Measurements from ENCODE around the gene HYI.

Gene HYI

DNA sequence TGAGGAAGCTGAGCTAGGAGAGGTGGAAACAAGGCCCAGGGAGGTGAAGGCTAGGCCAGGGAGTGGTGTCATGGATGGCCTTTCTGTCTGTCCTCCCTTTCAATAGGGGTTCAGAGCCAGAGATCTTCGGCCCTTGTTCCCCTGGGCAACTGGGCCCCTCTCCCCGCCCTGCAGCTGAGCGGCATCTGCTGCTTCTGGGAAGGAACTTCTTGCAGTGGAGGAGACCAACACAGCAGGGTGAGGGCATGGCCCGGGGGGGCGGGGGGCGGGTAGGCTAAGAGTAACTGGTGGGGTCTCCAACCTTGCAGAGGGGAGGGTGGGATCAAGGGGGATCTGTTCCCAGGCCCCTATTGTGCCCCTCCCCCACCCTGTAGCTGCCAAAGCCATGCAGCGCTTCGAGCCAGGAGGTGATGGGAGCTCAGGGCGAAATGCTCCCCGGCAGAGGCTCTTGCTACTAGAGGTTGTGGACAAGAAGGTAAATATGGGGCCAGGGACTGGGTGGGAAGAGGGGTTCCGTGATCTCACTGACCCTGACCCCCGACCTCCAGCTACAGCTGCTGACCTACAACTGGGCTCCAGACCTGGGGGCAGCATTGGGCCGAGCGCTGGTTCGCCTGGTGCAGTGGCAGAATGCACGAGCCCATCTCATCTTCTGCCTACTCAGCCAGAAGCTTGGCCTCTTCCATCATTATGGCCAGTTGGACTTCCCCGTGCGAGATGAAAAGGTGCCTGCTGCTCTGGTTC, 11.7 kb downstream of the HYI start:
- H3K27ac ChIP-seq: no peak overlapping the region
- TF ChIP-seq, protein P1, sequence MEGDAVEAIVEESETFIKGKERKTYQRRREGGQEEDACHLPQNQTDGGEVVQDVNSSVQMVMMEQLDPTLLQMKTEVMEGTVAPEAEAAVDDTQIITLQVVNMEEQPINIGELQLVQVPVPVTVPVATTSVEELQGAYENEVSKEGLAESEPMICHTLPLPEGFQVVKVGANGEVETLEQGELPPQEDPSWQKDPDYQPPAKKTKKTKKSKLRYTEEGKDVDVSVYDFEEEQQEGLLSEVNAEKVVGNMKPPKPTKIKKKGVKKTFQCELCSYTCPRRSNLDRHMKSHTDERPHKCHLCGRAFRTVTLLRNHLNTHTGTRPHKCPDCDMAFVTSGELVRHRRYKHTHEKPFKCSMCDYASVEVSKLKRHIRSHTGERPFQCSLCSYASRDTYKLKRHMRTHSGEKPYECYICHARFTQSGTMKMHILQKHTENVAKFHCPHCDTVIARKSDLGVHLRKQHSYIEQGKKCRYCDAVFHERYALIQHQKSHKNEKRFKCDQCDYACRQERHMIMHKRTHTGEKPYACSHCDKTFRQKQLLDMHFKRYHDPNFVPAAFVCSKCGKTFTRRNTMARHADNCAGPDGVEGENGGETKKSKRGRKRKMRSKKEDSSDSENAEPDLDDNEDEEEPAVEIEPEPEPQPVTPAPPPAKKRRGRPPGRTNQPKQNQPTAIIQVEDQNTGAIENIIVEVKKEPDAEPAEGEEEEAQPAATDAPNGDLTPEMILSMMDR (IDR thresholded peaks at IDR 0.05): no peak
- TF ChIP-seq ZFX (IDR thresholded peaks at IDR 0.05; ENCODE audit: borderline replicate concordance): no peak

DNA sequence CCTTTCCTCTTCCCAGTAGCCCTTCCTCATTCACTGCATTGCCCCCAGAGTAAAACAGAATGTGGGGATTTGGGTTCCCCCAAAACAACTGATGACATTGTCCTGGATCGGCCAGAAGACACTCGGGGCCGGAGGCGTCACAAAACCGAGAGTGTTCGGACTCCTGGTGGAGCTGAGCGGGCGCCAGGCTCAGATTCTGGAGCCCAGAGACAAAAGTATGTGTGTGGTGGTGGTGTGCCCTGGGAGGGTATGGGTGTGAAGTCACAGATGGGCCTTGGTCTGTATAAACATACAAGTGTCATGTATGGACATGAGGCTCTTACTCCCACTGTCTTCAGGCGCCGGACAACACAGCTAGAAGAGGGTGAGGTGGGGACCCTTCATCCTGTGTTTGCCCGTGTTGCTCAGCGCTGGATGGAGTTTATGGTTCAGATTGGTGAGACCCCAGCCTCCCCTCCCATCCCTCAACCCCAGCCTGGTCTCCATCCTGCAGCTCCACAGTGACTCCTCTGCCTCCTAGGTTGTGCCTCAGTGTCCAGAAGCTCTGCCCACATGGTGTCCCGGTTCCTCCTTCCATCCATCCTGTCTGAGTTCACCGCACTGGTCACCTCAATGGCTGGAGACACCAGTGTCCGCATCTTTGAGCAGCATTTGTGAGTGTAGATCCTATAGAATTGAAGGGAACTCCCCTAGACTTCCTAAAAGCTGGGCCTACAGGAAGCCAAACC, 12.4 kb downstream of the HYI start:
- TF ChIP-seq, protein P1 (IDR thresholded peaks at IDR 0.05): no peak
- H3K27ac ChIP-seq: no peak overlapping the region

GRCh38 chr1:43440358-43440757, 13.4 kb downstream of the HYI start:
- no peak overlapping the region for H3K27ac ChIP-seq
- TF ChIP-seq, protein P1 (IDR thresholded peaks at IDR 0.05): no peak
- no peak for TF ChIP-seq ZFX (IDR thresholded peaks at IDR 0.05; ENCODE audit: borderline replicate concordance)

GRCh38 chr1:43439781-43440180, 13.9 kb downstream of the HYI start:
- no peak overlapping the region for H3K27ac ChIP-seq
- TF ChIP-seq, protein P1 (IDR thresholded peaks at IDR 0.05): no peak
- no peak for TF ChIP-seq ZFX (IDR thresholded peaks at IDR 0.05; ENCODE audit: borderline replicate concordance)

- TF ChIP-seq, protein P1 (IDR thresholded peaks at IDR 0.05): no peak
- TF ChIP-seq ZFX (IDR thresholded peaks at IDR 0.05; ENCODE audit: borderline replicate concordance): no peak
These were observed 14.7 kb downstream of the HYI start for GRCh38 chr1:43438953-43439581.

GRCh38 chr1:43438576-43438952, 15.2 kb downstream of the HYI start:
- no peak overlapping the region for H3K27ac ChIP-seq
- TF ChIP-seq, protein P1 (IDR thresholded peaks at IDR 0.05): no peak
- TF ChIP-seq ZFX (IDR thresholded peaks at IDR 0.05; ENCODE audit: borderline replicate concordance): no peak

More at GRCh38 chr1:43438953-43439581, 14.7 kb downstream of the HYI start:
- H3K27ac ChIP-seq: no peak overlapping the region

DNA sequence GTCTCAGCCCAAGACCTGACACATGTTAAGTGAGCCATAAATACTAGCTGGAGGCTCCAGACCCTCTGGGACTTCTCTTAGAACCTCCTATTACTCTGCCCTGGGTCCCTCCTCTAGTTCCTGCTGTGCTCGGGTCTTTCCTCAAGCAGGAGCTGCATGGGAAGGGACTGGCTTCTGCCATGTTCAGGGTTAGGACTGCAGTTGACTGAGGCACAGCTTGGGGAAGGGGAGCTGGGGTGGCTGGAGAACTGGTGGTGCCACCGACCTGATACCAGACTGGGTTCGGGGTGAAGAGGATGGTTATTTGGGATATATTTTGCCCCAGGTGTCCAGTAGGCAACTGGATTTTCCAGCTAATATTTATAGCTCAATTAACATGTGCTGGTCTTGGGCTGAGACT, 15.7 kb downstream of the HYI start:
- TF ChIP-seq, protein P1 (IDR thresholded peaks at IDR 0.05): no peak
- TF ChIP-seq ZFX (IDR thresholded peaks at IDR 0.05; ENCODE audit: borderline replicate concordance): no peak
- no peak overlapping the region for H3K27ac ChIP-seq
